Activated T-helper 1 cell treated with Interleukin-2 at 50 U/mL for 16 hours (primary cell): ENCODE measurements around the gene TMEM100.

Experiments used
- DNase-seq: peaks from one replicate; pipeline ENCODE4 v3.0.0-alpha.2; 2020; ENCODE audit warnings: low read depth

TMEM100 gene

DNA sequence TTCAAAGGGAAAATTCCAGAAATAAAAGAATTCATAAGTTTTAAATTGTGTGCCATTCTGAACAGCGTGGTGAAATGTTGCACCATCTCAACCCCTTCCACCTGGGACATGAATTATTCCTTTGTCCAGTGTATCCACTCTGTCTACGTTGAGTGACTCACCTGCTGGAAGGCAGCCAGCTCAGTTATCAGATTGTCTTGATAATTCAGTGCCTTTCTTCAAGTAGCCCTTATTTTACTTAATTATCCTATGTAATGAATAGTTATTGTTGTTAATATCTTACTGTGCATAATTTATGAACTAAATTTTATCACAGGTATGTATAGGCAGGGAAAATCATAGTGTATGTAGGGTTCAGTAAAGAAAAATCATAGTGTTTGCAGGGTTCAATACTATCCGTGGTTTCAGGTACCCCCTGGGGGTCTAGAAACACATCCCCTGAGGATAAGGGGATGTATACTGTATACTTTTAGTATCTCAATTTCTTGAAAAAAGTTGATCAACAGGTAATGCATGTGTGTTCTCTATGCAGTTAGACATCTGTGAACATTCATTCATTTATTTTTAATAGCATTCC is 20.5 kb upstream of the TMEM100 start:
- no peak for DNase-seq

DNA sequence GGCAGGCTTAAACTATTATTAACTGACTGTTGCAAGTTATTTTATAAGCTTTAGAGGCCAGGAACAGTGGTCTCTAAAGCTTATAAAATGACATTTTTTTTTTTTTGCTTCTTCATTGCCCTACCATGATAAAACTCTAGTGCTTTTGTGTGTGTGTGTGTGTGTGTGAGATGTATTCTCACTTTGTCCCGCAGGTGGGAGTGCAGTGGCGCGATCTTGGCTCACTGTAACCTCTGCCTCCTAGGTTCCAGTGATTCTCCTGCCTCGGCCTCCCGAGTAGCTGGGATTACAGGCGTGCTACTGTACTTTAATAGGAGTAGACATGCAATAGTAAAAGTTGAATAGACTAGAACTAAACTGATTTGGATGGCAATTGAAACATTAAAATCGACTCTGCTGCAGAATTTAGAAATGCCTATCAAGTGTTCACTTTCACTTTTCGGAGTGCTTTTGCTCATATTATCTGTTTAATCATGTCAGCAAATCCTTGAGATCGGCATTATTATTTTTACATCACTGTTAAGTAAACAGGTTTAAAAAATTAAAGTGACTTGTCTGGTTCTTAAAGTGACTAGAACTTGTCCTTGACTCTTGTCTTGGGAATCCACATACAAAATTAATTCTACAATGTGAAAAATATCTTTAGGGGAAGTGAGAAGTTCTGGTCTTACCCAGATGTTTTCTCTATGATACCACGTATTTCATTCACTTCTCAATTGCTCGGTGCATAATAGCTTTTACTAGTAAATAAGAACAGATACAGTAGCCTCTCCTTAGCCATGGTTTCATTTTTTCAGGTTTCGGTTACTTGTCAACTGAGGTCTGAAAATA is 19.8 kb upstream of the TMEM100 start:
- DNase-seq, result no peak

DNA sequence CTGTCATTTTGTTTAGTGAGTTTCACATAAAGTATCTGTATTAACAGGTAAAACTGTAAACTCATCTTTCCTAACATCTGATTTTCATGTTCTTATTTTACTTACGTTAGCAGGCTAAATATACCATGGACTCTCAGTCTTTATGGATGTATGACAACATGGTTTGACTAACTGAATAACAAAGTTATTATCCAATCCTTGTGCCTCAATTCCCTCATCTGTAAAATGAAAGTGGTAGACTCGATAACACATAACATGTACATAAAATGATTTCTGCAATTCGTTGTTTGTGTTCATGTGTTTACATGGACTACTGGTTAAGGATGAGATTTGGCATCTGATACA is 18.7 kb upstream of the TMEM100 start:
- DNase-seq, result no peak

DNA sequence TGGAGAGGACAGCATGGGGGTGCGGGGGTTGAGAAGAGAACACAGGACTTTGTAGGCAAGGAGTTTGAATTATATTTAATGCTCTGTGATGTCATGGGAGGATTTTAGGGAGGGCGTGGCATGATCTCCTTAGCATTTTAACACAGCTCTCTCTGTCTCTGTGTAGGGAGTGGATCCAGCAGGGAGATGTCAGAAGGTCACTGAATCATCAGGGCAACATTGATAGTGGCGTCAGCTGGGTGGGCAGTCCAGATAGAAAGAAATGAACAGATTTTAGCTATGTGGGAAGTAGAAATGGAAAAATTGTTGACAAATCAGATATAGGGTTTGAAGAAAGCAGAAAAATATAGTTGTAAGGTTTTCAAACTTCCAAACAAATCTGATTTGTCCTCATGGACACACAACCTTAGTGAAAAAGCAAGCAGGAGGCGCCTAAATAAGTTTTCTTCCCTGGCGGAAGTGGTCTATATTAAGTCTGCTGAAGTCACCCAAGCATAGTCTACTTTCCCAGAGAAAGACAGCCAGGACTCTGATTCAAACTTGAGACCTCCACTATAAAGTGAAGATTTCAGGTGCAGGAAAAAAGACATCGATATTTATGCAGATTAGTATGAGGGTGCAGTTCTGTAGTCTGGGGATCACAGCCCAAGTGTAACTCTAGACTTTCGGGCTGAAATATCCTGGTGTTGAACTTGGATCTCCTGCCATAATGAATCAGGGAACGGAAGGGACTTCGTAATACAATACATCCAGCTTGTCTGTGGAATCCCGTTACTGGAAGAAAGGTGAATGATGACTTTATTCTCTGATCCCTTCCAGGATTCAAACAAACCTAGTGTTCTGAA is 18.1 kb upstream of the TMEM100 start:
- no peak for DNase-seq

DNA sequence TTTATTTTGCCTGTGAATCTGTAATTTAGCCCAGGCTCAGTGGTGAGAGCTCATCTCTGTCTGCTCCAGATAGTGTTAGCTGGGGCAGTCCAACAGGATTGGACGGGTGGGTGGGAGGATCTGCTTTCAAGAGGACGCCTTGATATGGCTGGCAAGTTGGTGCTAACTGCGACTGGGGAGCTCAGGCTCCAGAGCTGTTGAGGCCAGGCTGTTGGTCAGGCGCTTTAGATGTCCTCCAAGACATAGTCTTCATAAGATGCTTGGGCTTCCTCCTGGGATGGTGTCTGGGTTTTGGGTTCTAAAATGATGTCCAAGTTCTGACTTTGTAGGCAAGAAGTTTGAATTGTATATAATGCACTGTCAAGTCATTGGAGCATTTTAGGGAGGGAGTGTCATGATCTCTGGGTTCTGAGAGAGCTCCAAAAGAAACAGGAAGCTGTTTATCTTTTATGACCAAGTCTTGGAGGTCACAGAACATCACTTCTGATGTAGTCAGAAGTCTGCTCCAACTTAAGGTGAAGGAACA is 15.4 kb upstream of the TMEM100 start:
- DNase-seq, result no peak

DNA sequence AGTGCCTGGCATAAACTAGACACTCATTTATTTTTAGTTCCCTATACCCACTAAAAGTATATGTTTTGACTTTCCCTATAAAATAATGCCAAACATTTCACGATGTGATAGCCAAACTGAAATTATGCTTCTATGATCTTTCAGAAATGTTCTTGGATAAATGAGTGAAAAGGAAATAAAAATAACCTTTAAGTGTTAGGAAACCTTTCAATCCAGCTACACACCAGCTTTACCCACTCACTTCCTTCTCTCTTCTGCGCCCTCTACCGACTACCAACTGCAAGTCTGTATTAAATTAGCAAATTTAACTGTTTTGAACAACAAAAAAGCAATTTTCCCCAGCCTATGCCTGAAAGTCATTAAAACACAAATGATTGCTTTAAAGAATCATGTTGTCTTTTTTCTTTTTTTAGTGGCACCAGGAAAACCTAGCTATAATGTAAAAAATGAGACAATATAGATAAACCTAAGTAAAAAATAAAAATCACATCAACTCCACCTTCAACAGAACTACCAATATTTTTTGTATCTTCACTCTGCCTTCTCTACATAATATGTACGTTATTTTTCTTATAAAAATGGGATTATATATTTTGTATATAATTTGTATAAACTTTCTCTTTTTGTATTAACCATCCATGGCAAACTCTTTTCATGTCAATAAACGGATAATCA is 13.2 kb upstream of the TMEM100 start:
- no peak for DNase-seq

DNA sequence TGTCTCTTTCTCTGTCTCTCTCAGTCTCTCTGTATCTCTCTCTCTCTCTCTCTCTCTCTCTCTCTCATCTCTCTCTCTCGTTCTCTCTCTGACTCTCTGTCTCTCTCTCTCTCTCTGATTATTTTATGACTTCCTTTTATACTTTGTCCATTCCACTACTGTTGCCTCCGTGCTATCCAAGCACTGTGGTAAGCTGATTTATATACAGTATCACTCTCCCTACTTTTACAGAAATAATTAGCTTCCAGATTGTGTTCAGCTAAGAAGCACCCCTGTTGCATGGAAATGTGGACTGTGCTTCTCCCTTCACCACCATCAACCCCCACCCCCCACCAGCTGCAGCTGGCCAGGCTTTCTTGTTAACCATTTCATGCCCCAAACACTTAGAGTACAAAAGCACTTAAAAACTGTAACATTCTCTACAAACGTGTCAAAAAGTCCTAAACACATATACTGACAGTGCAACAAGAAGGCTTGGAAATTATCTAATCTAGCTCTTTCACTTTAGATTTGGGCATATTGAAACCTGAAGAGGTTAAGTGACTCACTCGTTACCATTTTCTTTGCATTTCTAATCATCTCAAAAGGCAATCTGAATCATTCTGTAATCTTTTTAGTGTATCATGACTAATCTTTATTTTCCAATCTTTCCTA is 11.6 kb upstream of the TMEM100 start:
- DNase-seq, result no peak

DNA sequence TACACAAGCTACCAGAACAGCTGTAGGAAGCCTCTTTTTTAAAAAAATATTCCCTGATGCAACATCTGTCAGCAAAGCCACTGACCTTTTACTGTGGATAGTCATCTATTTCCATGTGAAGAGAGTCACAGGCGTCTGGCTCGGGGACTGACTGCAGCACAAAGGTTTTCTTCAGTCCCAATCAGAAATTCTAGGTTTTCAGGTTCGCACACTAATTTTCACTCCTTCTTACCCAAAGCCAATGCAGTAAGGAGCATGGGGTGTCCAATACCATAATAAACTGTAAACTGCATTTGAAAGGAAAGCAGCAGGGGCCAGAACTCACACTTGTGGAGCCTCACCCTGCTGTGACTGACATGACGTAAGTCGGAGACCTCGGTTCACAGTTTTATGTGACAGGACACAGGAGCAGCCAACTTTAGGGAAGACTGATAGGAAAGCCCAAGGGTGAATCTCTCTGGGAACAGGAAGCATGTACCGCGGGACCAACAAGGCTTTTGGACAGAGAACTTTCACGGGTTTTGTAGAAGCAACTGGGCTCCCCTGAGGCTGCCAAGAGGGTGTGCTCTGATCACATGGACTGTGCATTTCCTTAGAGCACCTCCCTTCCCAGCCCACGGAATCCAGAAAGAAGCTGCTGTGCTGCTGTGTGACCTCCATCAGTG is 9.1 kb upstream of the TMEM100 start:
- no peak for DNase-seq

DNA sequence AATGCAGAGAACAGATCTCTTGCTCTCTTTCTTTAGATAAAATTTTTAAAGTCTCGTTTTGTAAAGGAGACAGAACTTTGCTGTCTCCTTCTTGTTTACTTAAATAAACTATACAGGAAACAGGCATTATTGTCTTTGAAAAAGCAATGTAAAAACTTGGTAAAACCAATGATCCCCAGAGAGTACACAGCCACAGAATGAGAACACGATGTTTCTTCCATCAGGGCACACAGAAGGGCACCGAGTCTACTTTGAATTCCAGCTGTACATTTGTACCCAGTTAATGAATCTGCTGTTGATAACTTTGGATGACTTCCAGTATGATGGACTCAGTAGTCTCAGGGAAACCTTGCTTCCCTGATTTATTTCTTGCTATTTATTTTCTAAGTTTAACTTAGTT is 8.1 kb upstream of the TMEM100 start:
- DNase-seq, result no peak

DNA sequence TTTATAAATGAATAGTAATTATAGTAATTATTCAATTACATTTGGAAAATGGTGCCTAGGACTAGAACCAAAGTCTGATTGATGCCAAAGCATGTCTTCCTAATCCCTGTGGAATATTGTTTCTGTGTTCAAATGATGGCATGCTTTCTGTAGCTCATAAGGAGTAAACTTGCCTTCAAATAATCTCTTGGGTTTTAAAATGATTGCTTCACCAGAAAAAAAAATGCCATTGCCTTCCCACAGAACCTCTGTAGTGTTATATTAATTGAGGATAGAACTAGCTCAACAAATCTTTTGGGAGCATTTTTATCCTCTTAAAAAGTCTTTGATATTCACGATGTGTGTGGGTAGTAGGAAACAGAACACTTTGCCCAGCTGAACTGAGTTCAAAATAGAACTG is 7.7 kb upstream of the TMEM100 start:
- no peak for DNase-seq

DNA sequence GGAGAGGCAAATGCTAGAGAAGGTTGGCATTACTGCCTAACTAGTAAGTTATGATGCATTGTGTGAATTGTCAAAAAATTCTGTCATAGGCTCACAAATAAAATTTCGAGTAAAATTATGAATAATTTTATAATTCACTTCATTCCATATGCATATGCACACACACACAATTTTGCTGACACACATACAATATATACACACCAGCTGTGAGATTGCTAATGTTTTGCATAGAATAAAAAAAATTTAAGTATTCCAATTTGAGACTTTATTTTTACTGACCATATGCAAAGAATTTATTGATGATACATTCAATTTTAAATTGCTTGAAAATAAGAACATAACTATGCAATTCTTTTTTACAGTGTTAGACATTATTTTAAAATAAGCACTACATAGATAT is 6.8 kb upstream of the TMEM100 start:
- DNase-seq, result no peak

DNA sequence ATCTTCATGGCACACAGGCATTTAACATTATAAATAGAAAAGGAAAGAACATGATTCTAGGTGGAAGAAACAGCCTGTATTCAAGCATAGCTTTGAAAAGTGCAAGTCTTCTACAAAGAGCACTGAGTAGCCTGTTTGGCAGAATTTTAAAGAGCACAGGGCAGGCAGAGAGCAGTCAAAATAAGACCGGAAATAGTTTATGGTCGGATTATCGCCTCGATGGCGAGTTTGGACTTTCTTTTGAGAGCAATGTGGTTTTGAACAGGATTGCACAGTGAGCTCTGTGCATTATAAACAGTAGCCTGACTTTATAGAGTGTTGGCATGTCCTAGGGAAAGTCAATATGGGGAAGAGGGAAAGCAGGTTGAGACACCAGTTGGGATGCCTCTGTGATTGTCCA is 6.2 kb upstream of the TMEM100 start:
- DNase-seq, result no peak

DNA sequence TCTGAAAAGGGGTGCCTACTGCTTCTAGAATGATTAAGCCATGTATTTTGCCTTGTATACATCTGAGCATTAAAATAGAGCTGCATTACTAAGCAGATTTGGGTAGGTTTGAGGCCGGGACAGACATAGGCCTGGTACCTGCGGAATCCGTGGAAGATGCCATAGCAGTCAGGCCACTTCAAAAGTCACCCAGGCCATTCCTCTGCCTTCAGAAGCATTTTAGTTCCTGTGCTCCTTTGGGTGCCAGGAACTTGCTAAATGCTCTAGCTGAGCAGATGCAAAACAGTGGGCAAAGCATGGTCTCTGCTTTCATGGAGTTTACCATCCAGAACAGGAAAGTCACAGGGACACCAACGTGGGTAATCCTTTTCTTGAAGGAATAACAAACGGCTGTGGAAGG is 5.7 kb upstream of the TMEM100 start:
- no peak for DNase-seq

DNA sequence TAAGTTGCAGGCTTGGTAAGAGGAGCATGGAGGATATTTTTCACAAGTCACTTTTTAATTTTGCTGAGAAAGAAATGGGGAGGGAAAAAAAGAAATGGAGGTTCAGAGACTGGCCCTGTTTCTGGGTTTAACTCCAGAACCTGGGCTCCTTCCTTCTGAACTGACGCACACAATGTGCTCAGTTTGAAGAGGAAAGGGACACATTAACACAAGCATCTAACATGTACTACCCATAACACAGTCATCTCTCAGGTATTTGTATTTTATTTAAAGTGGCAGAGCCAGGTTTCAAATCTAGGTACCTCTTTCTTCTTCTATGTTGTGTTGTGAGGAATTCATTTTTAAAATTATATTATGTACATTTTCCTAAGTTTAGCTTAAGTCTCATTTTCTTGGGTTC is 5.3 kb upstream of the TMEM100 start:
- DNase-seq, result no peak

DNA sequence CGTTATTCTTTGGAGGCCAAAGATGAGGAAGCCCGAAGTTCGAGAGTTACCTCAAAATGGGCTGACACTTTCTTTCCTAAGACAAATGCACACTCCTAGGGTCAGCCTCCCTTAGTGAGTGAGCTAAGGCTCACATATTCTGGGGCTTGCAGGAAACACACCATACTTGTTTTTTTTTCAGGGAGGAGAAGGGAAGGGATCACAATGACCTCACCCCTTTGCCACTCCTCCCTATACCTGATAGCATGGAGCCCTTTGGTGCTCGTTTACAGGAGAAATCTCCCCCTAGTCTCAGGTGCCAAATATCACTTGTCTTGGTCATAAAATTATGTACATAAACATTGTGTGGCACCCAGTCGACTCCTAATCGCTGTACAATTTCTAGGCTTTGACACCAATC is 4.6 kb upstream of the TMEM100 start:
- no peak for DNase-seq

DNA sequence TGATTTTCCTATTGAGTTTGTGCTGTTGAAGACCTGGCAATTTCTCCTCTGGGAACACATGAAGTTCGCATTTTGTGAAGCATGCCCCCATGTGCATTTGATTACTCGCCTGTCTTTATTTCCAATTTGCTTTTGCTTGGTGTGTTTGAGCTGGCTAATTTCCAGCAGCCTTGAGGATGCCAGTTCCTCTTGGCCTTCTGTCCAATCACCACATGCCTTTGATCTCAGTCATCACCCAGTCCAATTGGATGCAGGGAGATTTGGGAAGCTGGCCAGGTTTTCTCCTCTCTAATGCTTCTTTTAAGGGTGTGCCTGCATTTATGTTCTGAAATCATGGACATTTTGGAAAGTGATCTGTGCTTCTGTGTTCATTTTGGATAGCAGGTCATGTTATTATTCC is 3.8 kb upstream of the TMEM100 start:
- DNase-seq, result no peak

DNA sequence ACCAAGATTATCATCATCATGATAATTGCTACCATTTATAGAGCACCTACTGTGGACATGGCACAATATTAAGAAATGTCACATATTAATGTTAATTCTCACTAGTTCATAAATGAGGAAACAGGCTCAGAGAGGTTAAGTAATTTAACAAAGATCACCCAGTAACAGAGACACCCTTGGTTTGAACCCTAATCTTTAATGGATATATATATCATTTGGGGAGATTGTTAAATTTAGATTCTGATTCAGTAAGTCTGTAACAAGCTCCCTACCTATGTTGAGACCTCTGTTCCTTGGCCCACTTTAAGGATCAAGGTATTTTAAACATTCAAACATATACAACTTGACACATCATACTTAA is 804 bp upstream of the TMEM100 start:
- no peak for DNase-seq

DNA sequence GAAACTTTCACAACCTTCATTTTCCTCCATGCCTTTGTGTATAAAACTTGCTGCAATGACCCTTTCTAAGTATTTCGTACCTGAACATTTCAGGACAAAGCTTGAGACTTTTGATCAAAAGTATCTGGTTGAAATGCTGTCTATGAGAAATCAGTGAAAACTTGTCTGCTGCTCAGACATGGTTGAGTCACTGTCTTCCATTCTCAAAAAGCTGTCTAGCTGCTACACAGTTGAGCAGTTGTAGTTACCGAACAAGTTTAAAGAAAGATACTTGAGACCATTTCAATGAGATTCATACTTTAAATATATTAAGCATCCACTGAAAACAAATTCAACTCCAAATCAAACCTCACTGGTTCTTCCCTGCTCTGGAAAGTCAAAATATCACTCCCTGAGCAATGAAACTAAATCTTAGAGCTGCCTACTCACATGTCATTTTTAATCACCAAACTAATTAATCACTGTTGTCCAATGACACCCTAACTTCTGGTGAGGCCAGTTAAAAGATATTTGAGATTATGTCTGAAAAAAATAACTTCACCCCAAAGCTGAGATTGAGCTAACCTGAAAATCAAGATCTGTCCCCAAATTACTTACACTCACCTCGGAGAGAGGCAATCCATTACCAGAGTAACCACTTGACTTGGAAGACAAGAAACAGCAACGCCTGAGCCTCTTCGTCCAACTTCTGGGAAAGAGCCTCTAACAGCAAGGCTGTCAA is 488 bp downstream of the TMEM100 start:
- DNase-seq, result no peak

DNA sequence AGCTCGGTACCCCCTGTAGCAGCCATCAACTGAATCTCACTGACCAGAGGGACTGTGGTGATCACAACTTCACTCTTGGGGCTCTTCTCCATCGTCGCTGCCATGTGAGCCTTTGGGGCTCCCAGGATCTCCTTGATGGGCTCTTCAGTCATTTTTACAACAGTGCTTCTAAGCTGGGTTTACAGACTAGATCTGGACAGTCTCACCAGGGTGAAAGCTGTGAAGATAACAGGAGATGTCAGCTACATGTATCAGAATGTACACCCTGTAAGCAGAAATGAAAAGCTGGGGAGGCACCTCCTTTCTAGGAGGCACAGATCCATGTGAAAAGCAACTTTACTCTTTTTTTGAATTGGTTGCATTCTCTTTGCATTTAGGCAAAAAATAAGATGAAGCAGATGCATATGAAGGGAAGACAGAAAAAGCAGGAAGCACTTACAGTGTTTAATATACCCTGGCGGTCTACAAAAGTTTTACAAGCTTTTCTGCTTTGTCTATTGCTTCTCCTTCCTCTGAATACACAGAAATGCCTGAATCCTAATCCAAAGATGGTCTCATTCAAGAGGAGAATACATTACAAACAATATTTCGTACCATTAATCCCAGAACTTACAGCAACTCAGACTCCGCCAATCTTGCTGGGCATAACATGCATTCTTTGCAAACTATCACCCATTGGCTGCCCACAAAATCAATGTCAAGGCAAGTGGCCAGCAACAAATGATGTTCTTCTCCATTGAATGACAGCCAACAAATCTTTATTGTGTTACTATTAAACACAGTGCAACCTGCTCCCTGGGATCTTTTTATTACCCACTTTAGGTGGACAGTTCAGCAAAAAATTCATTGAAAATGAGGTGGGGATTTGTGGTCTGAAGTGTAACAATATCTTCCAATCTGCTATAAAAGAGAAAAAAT is 1.5 kb downstream of the TMEM100 start:
- DNase-seq, result no peak
